ENCODE measurements around the gene MYORG.

- TF ChIP-seq CTCF (IDR thresholded peaks at IDR 0.05 in 4 of 5, conservative IDR thresholded peaks at IDR 0.05 in 1 of 5) (no peak), POLR2A (IDR thresholded peaks at IDR 0.05) (no peak)
Measured at GRCh38 chr9:34337403-34337802, 39.3 kb downstream of the MYORG start.
